Testis (tissue), 2 donors: ENCODE measurements around the gene SLC29A1.
"Not testable (repeated sequence)": the region's sequence is repeated elsewhere in the genome, so short reads cannot be mapped to it uniquely, and the experiment has no call there.

Source experiments
- CTCF ChIP-seq, 3 experiments: fragments of 450-650 bp in 2 of 3; fragments of 200-600 bp in 1 of 3; sonication (generic) in 1 of 3; IDR thresholded peaks; one replicate each; pipeline ENCODE4 v1.5.1; 2016 to 2019; ENCODE audit warnings: antibody characterized with exemption in 3 of 3, mild to moderate bottlenecking in 2 of 3, moderate library complexity in 1 of 3
- POLR2A ChIP-seq: fragments of 450-650 bp; IDR thresholded peaks from one replicate; pipeline ENCODE4 v1.6.1; 2017; ENCODE audit warnings: antibody characterized with exemption, mild to moderate bottlenecking, moderate library complexity

- TF ChIP-seq POLR2A; CTCF (IDR thresholded peaks at IDR 0.05): not testable (repeated sequence)
Observed at GRCh38 chr6:44231426-44231825, 8.0 kb downstream of the SLC29A1 start.
